NCI-H2196 treated with DMSO at 0.1 percent for 48 hours (cell line): Measurements from ENCODE around the gene BRIP1.
"Not testable (repeated sequence)": the region's sequence is repeated elsewhere in the genome, so short reads cannot be mapped to it uniquely, and the experiment has no call there.

Source experiments
- DNase-seq: peaks from one replicate; lab custom pipeline; 2025; ENCODE audit not compliant: unreplicated experiment; lab: John Stamatoyannopoulos, UW

BRIP1 gene

DNA sequence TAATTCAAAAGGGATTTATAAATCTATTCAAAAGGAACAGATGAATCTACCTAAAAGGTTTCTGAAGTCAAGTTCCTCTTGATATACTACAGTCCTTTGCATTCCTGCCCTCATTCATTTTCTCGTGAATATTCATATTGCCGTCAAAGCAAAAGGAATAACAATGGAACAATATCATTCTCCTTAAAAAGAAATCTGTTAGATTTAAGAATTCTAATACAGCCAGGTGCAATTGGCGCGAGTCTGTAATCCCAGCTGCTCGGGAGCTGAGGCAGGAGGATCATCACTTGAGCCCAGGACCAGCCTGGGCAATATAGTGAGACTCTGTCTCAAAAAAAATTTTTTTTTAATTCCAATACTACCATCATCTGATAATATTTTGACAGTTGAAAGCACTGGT is 130.3 kb downstream of the BRIP1 start:
- no peak for DNase-seq

DNA sequence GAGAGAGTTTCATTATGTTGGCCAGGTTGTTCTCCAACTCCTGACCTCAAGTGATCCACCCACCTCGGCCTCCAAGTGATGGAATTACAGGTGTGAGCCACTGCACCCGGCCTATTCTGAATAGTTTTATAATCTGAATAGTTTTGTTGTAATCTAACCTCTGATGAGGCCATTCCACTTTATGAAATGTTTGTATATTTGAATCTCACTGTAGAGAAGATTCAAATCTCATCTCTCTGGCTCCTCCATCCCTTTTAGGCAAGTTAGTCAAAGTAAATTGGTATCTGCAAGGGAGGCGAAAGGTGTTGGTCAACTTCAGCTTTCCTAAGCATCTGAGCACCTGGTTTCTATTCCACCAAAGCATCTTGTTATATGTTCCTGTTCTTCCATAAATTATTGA is 131.2 kb downstream of the BRIP1 start:
- no peak for DNase-seq

DNA sequence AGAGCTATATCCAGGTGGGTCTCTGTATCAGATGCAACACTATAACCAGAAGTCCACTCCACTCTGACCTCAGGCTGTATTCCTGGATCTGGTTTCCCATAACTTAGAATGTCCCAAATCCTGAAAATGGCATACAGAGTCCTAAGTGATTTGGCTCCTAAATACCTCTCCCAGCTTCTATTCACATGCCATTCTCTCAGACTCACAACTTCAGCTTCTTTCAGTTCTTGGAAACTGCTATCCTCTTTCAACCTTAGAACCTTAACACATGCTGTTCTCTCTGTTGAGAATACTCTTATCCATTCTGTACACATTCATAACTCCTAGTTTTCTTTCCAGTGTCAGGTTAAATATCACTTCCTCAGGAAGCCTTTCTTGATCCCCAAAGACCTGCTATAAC is 132.0 kb downstream of the BRIP1 start:
- DNase-seq = no peak

DNA sequence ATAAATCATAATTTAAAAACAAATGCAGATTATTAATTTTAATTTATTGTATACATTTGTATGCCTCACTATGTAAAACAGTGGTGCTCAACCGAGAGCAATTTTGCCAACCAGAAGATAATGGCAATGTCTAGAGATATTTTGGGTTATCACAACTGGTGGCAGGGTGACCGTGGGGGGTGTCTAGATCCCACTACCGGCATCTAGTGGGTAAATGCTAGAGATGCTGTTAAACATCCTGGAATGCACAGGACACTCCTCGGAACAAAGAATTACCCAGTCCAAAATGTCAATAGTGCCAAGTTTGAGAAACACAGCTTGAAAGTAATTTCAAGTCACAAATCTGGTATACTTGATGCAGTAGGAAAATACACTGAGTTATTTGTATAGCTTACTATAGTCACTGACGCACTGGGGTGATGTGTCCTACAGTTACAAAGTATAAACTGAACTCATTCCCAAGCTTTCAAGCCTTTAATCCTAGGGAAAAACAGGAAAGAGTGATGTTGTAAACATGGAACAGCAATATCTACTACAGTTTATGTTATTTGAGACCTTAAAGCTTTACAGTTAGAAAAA is 133.5 kb downstream of the BRIP1 start:
- no peak for DNase-seq

DNA sequence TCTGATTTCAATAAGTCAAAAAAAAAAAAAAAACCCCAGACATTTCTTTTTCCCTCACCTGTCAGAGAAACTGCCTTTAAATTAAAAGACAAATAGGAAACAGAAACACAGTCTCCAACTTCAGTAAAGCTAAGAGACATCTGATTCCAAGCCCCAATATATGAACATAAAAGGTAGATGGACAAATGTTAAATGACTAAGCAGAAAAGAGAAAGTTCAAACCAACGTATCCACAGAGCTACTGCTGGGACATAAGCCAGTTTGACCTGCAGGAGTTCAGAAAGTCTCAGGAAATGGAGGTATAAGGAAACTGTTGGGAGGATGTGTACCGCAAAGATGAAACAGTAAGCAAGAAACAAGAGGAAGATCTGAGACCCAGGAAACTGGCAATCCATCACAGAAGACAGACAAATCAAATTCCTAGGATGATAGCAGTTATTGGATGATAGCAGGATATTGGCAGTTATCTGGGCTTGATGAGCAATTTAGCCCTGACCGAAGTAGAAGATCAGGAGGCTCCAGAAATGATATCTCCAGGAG is 135.0 kb downstream of the BRIP1 start:
- no peak for DNase-seq

DNA sequence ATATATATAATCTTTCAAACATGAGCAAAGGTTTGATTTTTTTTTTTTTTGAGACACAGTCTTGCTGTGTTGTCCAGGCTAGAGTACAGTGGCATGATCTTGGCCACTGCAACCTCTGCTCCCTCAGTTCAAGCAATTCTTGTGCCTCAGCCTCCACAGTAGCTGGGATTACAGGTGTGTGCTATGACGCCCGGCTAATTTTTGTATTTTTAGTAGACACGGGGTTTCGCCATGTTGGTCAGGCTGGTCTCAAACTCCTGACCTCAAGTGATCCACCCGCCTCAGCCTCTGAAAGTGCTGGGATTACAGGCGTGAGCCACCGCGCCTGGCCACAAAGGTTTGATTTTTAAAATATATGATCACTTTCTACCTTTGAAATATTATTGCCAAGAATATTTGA is 135.5 kb downstream of the BRIP1 start:
- not testable (repeated sequence) for DNase-seq

DNA sequence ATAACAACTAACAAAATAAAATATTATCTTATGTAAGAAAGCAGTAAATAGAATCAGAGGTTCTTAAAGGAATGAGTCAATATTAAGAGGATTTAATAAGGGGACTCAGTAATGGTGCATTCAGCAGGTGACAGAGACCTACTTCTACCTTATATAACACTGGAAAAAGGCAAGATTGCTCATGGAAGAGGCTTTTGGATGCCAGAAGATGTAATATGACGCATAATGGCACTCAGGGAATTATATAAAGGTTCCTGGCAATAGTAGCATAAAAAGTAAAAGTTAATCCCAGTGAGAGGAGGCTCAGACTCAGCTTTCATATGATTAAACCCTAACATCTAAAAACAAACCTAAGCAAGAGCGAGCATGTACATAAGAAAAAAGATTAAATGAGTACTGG is 136.4 kb downstream of the BRIP1 start:
- no peak for DNase-seq

DNA sequence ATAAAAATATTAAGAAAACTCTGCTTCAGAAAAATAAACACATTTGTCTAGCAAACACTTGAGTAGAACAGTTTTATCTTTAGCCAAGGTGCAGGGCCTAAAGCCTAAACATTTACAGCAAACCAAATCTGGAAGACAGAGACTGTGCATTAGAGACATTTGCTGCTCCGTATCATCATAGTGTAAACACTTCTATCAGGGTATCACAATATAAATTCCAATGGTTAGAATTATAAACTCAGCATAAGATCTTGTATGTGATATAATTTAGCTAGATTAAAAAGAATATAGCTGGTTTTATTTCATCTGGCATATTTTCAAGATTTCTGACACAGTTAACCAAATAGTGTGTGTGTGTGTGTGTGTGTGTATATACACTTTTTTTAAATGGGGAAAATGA is 138.6 kb downstream of the BRIP1 start:
- DNase-seq = no peak

DNA sequence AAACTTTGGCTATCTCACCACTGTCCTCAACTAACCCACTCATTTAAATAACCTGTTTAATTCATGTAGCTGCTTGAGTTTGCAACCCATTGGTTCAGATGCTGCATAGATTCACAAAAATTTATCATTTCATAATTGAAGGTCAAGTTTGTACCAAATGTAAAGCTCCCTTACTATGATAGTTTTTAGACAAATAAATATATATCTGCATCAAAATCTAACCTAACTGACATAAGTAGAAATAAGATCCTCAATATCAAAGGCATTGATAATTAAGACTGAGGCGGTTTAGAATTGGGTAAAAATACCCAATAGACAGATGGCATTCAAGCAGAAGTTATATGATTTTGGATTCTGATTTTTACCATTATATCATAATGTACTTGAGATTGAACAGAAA is 139.4 kb downstream of the BRIP1 start:
- no peak for DNase-seq

DNA sequence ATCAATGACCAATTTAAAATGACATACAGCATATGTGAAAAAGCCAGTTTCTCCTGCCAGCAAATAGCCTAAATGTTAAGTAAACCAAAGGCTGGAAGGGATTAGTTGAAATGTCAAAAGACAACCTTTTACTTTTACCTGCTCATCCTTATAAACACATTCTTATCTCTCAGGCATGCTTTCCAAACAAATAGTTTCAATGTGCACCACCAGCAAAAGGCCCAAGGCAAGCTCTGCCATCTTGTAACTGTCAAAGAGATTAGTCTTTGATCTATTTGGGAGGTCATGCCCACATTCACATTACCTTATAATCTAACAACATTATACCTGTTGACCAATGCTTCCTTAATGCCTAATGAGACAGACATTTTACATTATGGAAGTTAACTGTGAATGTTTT is 140.1 kb downstream of the BRIP1 start:
- no peak for DNase-seq

DNA sequence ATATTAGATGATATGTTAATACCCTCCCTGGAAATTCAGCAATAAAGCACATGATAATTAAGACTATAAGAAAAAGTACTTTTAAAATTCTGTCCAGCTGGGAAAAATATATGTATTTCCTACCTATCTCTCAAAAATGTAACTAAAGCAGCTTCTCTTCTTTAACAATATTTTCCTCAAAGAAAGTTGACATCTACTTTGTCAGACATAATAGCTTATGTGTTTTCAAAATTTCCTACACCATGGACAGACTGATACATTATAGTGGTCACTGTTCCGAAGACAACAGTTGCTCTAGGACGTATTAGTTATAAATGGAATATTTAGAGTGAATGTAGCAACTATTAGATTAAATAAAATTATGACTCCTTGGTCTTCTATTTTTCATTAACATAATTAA is 140.9 kb downstream of the BRIP1 start:
- no peak for DNase-seq

DNA sequence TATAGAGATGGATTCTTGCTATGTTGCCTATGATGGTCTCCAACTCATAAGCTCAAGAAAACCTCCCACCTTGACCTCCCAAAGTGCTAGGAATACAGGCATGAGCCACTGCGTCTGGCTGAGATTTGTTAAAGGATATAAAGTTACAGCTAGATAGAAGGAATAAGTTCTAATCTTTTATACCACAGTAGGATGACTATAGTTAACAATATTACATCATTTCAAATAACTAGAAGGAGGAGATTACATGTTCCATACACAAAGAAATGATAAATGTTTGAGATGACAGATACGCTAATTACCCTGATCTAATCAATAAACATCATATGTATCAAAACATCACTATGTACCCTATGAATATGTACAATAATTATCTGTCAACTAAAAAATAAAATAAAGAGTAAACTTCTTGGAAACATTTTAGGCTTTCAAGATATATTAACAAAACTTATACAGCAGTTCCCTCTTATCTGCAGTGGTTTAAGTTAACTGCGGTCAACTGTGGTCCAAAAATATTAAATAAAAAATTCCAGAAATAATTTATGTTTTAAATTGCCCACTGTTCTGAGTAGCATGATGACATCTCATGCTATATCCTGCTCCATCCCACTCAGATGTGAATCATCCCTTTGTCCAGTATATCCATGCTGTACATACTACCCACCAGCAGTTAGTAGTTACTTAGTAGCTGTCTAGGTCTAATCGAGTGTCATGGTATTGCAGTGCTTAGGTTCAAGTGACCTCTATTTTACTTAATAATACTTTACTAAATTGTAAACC is 143.1 kb downstream of the BRIP1 start:
- DNase-seq = no peak

DNA sequence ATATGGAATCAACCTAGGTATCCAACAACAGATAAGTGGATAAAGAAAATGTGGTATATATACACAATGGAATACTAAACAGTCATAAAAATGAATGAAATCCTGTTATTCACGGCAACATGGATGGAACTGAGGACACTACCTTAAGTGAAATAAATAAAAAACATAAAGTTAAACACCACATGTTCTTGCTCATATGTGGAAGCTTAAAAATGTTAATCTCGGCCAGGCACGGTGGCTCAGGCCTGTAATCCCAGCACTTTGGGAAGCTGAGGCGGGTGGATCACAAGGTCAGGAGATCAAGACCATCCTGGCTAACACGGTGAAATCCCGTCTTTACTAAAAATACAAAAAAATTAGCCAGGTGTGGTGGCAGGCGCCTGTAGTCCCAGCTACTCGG is 144.1 kb downstream of the BRIP1 start:
- DNase-seq = not testable (repeated sequence)

DNA sequence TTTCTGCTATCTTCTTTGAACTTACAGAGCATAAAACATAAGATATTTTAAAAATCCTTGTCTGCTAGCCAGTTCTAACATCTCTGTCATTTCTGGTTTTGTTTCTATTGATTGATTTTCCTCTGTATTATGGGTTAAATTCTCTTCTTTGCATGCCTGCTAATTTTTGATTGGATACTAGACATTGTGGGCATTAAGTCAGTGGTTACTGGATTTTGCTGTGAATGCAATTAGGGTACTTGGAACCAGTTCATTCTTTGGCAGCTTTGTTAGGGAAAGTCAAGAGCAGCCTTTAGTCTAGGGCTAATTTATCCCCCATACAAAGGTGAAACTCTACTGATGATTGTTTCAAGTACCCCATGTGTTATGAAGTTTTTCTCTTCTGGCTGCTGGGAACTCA is 145.3 kb downstream of the BRIP1 start:
- DNase-seq = no peak

DNA sequence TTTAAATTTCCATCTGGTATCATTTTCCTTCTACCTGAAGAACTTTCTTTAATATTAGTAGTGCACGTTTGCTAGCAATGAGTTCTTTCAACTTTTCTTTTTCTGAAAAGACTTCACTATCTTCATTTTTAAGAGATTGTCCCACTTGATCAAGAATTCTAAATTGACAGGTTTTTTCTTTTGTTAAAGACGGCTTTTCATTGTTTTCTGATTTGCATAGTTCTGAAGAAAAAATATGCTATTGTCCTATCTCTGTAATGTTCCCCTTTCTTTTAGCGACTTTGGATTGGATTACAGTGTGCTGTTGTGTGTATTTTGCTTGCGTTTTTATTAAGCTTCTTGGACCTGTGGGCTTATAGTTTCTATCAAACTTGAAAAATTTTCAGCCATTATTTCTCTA is 146.0 kb downstream of the BRIP1 start:
- DNase-seq = no peak

DNA sequence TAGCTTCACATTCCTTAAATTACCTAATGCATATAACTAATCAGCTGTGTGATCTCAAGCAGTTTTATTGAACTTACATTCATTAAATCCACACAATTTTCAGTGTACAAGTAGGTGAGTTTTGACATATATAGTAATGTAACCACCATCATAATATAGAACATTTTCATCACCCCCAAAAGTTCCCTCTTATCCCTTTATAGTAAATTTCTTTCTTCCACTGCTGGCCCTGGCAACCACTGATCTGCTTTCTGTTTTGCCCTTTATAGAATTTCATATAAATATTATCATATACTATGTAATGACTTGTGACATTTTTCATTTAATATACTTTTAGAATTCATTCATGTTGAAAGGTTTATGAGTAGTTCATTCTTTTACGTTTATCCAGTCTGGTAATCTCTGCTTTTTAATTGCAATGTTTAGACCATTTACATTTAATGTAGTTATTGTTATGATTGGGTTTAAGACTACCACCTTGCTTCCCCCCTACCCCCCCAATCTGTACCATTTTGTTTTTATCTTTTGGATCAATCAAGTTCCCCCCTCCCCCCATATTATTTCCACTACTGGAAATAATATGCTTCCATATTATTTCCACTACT is 147.0 kb downstream of the BRIP1 start:
- no peak for DNase-seq

DNA sequence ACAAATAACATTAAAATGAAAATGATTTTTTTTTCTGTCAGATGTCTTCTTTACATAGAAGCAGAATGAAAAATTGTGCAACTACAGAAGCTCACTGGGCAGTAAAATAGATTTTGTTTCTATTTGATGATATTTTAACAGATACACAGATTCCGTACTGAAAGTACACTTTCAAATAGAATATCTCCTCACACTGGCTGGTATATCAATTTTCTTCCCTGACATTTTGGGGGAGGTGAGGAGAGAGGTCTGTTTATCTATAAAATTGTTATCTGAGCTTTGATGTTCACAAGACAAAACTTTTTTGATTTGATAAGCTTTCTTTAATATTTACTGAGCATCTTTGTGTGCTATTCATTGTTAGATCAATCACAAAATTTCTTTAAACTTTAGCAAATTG is 148.0 kb downstream of the BRIP1 start:
- no peak for DNase-seq

DNA sequence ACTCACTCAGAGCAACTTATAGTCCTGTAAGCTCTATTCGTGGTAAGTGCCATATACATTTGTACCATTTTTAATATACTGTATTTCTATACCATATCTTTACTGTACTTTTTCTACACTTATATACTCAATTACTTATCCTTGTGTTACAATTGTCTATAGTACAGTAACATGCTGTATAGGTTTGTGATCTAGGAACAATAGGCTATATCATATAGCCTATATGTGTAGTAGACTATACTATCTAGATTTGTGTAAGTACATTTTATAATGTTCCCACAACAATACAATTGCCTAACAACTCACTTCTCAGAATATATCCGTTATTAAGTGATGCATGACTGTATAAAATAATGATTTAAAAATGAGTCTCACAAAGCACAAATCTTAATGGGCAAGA is 149.0 kb downstream of the BRIP1 start:
- no peak for DNase-seq

DNA sequence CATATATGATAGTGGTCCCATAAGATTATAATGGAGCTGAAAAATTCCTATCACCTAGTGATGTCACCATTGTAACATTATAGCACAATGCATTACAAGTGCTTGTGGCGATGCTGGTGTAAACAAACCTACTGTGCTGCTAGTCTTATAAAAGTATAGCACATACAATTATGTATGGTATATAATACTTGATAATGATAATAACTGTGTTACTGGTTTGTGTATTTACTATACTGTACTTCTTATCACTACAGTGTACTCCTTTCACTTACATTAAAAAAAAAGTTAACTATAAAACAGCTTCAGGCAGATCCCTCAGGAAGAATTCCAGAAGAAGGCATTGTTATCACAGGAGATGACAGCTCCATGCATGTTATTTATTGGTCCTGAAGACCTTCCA is 150.3 kb downstream of the BRIP1 start:
- DNase-seq = no peak

DNA sequence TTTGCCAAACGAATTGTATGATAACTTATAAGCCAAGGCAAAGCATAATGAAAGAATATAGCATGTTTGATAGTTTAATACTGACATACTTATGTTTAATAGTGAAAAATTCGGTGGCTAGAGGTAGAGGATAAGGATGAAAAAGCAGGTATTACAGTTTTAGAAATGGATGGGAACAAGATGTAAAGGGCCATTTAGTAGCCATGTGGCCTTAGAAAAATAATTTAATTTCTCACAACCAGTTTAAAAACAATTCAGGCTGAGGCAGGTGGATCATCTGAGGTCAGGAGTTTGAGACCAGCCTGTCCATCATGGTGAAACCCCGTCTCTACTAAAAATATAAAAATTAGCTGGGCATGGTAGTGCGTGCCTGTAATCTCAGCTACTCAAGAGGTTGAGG is 152.8 kb downstream of the BRIP1 start:
- DNase-seq = no peak

DNA sequence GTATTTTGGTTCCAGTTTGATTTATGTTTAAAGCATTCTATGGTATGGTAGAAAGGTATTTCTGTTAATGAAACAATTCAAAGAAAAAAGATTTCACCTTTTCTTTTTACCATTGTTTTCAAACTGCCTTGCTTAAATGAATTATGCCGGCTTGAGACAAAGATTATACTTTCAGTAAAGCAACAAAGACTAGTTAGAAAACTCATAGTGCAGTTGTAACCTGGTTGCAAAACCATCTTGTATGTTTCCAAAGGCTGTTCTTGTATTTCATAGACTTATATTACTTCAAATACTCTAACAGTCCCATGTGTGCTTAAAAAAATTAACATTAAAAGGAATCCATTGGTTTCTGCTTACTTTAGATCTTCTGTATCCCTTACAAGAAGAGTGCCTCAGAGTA is 153.8 kb downstream of the BRIP1 start:
- DNase-seq = no peak

DNA sequence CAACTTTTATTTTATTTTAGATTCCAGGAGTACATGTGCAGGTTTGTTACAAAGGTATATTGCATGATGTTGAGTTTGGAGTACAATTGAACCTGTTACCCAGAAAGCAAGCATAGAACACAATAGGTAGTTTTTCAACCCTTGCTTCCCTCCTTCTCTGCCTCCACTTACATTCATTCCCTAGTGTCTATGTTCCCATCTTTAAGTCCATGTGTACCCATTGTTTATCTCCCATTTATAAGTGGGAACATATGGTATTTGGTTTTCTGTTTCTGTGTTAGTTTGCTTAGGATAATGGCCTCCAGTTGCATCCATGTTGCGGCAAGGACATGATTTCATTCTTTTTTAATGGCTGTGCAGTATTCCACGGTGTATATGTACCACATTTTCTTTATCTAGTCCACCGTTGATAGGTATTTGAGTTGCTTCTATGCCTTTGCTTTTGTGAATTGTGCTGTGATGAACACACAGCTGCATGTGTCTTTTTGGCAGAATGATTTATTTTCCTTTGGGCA is 158.3 kb downstream of the BRIP1 start:
- no peak for DNase-seq
